ENCODE measurements around the gene DTX3L.

Gene DTX3L

GRCh38 chr3:122564155-122564912 lies at the start of gene DTX3L, which contains the start of gene PARP9:
Gene DTX3L (plus strand): TSS chr3:122564338. CDS start chr3:122564427, 89 bp downstream.
Gene PARP9 (minus strand): TSS chr3:122564300. CDS start chr3:122559620, 4,680 bp downstream.
- peak; percentile 83 for DNase-seq

GRCh38 chr3:122515020-122515468 lies 49.1 kb upstream of the DTX3L start:
- no peak for DNase-seq

GRCh38 chr3:122515870-122516269 lies 48.3 kb upstream of the DTX3L start:
- DNase-seq, result no peak

- no peak for DNase-seq
Observed at GRCh38 chr3:122516846-122517360, 47.2 kb upstream of the DTX3L start.

- no peak for DNase-seq
Observed at GRCh38 chr3:122519693-122520092, 44.4 kb upstream of the DTX3L start.

- DNase-seq, result no peak
Observed at GRCh38 chr3:122520861-122521260, 43.3 kb upstream of the DTX3L start.

- DNase-seq, result no peak
Observed at GRCh38 chr3:122523317-122523716, 40.8 kb upstream of the DTX3L start.

GRCh38 chr3:122530164-122530563 lies 34.0 kb upstream of the DTX3L start:
- DNase-seq, result no peak

- DNase-seq, result peak; percentile 14
Observed at GRCh38 chr3:122533480-122533879, 30.7 kb upstream of the DTX3L start.

- DNase-seq, result peak; percentile 94
Observed at GRCh38 chr3:122533931-122534334, 30.2 kb upstream of the DTX3L start.

- no peak for DNase-seq
Observed at GRCh38 chr3:122535964-122536631, 28.0 kb upstream of the DTX3L start.

GRCh38 chr3:122536632-122537001 lies 27.5 kb upstream of the DTX3L start:
- no peak for DNase-seq

- DNase-seq, result no peak
Observed at GRCh38 chr3:122538956-122539490, 25.1 kb upstream of the DTX3L start.

GRCh38 chr3:122546151-122546550 lies 18.0 kb upstream of the DTX3L start:
- no peak for DNase-seq

- DNase-seq, result no peak
Observed at GRCh38 chr3:122548076-122548475, 16.1 kb upstream of the DTX3L start.

- no peak for DNase-seq
Observed at GRCh38 chr3:122548619-122549018, 15.5 kb upstream of the DTX3L start.

GRCh38 chr3:122553171-122553570 lies 11.0 kb upstream of the DTX3L start:
- DNase-seq, result no peak

GRCh38 chr3:122555275-122556071 lies 8.7 kb upstream of the DTX3L start:
- no peak for DNase-seq

- DNase-seq, result no peak
Observed at GRCh38 chr3:122557356-122557755, 6.8 kb upstream of the DTX3L start.

GRCh38 chr3:122558605-122559004 lies 5.5 kb upstream of the DTX3L start:
- DNase-seq, result no peak

- no peak for DNase-seq
Observed at GRCh38 chr3:122559906-122560305, 4.2 kb upstream of the DTX3L start.

- DNase-seq, result peak; percentile 76
Observed at GRCh38 chr3:122560680-122561079, 3.5 kb upstream of the DTX3L start.
